NOMO-1 treated with DMSO at 0.1 percent for 48 hours (cell line): ENCODE measurements around the gene IQCF5.
"Not testable (repeated sequence)": the region's sequence is repeated elsewhere in the genome, so short reads cannot be mapped to it uniquely, and the experiment has no call there.

ENCODE experiments used
- DNase-seq: peaks from one replicate; lab custom pipeline; 2025; ENCODE audit not compliant: unreplicated experiment; lab: John Stamatoyannopoulos, UW

Gene IQCF5

DNA sequence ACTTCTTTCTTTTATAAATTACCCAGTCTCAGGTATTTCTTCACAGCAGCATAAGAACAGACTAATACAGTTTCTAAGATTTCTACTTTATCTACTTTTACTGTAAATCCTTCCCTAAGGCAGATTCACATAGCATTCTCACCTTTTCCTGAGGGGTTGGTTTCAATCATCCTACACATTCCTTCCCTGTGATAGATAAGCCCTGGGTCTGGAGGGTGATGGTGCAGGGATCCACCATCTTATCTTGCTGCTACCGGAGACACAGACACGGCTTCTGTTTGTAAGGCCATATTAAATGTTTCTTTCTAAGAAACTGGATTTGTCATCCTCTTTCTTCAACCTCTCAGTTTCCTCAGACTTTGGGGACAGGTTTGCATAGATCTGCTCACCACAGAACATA lies 6.1 kb downstream of the IQCF5 start:
- DNase-seq, result no peak

DNA sequence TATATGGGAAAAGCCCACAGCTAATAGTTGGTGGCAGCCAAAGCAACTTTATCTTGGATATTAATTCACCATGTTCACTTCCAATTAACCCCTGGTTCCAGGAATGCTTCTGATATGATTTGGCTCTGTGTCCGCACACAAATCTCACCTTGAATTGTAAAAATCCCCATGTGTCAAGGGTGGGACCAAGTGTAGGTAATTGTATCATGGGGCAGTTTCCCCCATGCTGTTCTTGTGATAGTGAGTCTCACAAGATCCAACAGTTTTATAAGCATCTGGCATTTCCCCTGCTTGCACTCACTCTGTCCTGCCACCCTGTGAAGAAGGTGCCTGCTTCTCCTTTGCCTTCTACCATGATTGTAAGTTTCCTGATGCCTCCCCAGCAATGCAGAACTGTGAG lies 6.5 kb downstream of the IQCF5 start:
- not testable (repeated sequence) for DNase-seq

DNA sequence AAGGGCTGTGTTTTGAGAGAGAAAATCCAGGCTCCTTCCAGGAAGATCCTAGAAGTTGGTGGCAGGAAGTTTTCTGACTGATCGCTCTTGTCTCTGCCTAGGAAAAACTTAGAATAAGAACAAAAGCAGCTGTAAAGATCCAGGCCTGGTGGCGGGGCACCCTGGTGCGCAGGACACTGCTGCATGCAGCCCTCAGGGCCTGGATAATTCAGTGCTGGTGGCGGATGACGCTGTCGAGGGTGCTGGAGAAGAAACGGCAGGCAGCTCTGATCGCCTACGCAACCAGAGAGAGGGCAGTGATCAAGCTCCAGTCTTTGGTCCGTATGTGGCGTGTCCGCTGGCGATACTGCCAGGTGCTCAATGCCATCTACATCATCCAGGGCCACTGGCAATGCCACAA lies 12.5 kb downstream of the IQCF5 start:
- no peak for DNase-seq

DNA sequence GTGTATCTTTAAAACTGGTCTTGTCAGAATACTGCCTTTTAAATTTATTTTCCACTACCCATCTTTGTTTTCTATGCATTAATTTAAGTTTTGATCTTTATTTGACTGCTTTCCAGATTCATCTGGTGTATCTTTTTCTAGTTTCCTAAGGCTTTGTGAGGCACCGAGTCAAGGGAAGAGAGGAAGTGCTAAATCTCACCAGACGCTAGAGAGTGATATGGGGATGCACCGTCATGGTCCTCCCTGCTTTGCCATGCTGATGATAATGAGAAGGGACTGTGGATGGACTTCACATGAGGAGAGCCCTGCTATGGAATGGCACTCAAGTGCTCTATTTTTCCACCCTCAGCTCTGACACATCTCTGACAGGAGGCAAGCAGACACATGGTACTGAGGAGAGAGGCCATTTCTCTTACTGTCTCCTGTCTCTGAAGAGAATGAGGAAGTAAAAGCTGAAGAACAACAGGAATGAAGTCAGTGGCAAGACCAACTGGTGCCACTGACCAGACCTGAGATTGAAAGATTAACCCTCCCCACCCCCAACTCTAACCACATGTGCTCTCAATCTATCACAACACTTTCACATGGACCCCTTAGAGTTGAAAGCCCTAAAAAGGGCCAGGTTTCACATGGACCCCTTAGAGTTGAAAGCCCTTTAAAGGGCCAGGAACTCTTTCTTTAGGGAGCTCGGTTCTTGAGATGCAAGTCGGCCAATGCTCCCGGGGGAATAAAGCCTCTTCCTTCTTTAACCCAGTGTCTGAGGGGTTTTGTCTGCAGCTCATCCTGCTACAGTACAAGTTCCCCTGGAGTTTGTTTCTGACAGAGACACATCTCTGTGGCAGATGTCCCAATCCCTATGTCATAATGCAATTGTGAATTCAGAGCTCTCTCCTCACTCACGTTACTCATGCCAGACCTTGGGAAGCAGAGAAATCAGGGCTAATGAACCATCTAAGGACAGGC lies 14.4 kb downstream of the IQCF5 start, which contains the start of gene IQCF2:
Gene IQCF2, plus strand, starts transcription at position 913 of the 963 bp plus-strand sequence. CDS start 52 bp downstream, outside the sequence.
- DNase-seq, result peak; percentile 15

DNA sequence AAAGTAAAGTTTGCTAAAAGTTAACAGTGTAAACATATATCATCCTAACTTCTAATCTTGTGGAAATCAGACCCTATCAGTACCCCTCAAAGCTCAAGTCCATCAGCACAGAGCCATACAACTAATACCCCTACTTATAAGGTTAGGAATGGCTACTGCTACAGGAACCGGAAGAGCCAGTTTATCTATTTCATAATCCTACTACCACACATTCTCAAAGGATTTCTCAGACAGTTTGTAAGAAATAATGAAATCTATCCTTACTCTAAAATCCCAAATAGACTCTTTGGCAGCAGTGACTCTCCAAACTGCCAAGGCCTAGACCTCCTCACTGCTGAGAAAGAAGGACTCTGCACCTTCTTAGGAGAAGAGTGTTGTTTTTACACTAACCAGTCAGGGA lies 20.0 kb downstream of the IQCF5 start:
- DNase-seq, result not testable (repeated sequence)

DNA sequence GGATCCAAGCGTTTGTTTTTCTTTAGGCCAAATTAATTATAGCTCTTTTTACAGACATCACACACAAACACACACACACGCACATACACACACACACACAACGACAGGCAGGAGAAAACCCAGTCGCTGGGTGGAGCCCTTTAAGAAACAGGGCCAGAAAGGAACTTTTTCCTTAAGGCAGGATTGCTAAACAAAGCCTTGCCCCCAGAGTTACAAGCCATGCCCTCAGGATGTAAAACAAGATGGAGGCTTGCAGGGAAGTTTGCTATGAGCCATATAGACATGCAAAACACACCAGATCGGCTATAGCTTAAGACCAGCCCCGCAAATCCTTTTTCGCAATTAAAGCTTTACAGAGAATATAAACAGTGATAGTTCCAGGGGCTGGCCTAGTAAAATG lies 30.3 kb downstream of the IQCF5 start:
- DNase-seq, result no peak

DNA sequence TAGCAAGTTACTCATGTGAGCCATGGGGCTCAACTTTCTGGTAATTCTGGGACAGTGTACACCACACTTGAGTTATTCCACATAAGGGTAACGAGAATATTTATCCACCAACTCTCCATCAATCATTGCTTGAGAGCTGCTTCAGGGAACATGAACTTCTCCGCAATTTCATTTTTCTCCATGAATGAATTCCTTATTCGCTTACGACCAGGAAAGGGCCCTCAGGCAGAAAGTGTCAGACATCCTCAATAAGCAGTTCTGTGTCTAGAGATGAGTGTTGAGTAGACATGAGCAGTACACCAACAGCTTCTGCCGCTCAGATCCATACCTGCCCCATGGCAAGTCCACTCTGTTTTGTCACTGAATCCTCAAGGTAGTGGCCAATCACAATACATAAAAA lies 38.8 kb downstream of the IQCF5 start:
- DNase-seq, result no peak

DNA sequence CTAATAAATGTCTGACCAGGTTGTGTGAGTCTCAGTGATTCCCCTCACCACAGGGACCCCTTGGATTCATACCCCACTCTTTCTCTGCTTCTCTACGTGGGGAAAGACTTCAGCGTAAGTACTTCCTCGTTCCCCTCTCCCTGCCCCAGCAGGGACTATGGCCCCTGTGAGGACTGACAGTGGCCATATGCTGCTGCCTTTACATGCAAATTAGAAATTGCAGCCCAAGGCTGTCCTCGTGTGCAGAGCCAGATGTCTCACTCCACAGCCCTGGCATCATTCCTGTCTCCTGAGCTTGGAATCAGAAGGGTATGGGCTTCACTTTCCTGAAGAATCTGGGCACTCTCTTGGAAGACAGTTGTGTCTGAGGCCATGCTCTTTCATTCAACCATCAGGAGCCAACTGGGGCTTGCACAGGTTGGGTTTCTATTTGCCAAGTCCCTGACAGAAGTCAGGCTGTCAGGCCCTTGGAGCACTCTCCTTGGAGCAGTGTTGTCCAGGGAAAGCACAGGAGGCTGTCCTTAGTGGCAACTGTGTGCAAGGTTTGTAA lies 44.5 kb downstream of the IQCF5 start:
- no peak for DNase-seq

DNA sequence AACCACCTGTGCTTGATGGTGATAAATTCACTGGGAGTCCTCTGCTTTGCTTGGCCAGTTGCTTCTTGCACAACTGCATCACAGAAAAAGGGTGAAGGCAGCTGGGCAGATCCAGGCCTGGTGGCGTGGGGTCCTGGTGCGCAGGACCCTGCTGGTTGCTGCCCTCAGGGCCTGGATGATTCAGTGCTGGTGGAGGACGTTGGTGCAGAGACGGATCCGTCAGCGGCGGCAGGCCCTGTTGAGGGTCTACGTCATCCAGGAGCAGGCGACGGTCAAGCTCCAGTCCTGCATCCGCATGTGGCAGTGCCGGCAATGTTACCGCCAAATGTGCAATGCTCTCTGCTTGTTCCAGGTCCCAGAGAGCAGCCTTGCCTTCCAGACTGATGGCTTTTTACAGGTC lies 45.1 kb downstream of the IQCF5 start:
- DNase-seq, result no peak

DNA sequence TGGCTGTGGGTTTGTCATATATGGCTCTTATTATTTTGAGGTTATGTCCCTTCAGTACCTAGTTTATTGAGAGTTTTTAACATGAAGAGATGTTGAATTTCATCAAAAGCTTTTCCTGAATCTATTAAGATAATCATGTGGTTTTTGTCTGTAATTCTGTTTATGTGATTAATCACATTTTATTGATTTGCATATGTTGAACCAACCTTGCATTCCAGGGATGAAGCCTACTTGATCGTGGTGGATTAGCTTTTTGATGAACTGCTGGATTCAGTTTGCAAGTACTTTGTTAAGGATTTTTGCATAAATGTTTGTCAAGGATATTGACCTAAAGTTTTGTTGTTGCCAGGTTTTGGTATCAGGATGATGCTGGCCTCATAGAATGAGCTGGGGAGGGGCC lies 47.1 kb downstream of the IQCF5 start:
- DNase-seq, result no peak
